ENCODE measurements around the gene MTCH1. TPM values are rescaled to one million over a fixed set of nuclear protein-coding genes. Genes with fewer than 3 reads are reported as not detected.

The MTCH1 gene
- total RNA-seq, 2 experiments from 2014 or later = 114 to 117 TPM

DNA sequence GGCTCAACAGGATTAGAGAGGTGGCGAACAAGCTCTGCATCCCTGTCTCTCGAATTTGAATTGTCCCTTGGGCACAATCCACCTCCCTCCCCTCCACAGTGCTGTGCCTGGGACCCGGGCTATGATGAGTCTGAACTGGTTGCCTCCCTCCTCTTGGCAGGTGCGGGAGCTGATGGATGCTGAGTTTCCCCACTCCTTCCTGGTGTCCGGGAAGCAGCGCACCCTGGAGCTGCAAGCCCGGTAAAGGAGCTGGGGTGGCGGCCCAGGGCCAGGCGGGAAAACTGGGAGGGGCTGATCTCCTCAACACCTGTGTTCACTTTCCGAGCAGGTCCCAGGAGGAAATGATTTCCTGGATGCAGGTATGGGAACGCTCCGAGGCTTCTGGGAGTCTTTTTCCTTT lies 34.4 kb upstream of the MTCH1 start:
- POLR2A ChIA-PET = interaction anchor here (0.6 kb wide), 1 partner anchor 205 kb away, joined by 4 read pairs; no protein-coding TSS in a partner anchor
- CTCF ChIA-PET = interaction anchor here (0.6 to 19.0 kb wide), 13 partner anchors 8 to 1666 kb away, joined by 3 to 444 read pairs (median 8); partner anchors contain the start of genes C6orf89, PIM1 and PPIL1

DNA sequence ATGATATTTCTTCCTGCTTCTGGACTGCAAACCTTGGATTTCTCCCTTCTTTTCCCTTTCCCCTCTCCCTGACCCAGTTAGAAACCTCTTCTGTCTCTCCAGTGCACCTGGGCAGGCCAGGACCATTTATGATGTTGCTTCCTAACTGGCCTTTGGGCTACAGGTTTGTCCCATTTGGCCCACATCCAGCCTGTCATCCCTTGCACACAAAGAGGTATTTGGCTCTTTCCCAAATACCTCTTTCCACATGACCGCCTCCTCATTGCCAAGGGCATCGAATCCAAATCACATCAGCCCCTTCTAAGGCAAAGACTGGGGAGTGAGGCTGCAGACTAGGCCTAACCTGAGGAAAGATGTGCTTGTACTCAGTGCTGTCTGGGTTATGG lies 33.1 kb upstream of the MTCH1 start:
- ChIA-PET CTCF (interaction anchor here (0.5 to 19.0 kb wide), 33 partner anchors 8 to 419 kb away, joined by 3 to 444 read pairs (median 7); partner anchors contain the start of genes C6orf89, FGD2, PIM1 and PPIL1), POLR2A (interaction anchor here (0.8 kb wide), 1 partner anchor 191 kb away, joined by 3 read pairs; no protein-coding TSS in a partner anchor)

DNA sequence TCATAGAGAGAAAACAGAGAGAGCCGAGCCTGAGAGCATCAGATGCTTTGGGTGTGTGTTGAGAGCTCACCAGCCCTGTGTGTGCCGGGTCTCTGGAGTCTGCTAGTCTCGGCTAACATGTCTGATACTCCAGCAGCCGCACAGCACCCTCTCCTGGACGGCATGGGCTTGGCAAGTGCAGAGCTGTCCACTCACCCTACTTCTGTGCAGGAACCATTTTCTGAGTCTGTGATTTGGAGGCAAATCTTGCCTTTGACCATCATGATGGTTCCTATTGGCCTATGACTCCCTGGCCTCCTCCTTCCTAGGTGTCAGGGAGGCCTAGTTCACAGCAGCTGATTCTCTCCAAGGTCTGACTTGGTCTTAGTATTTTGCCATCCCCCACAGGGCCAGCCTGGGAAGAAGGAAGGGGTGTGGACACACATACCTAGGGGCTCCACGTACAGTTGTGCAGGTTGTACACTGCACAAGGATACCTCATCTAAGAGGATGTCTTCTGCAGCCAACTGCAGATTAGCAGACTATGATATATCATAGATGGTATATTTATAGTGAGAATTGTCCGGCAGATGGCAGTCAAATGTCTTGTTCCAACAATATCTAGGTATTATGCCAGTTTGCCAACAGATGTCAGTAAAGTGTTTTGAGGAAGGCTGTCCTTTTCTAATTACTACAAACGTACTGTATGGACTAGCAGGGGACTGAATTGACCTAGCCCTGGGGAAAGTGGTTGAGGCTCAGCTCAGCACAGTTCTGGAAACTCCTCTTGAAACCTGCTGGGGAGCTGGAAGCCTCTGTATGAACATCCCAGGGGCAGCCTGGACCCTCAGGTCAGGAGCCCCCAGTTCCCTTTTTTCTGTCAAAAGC lies 32.4 kb upstream of the MTCH1 start:
- POLR2A ChIA-PET = interaction anchor here (0.6 to 1.3 kb wide), 6 partner anchors 32 to 192 kb away, joined by 3 to 10 read pairs (median 3); partner anchors contain the start of genes C6orf89 and MTCH1
- CTCF ChIA-PET = interaction anchor here (0.5 to 19.0 kb wide), 69 partner anchors 8 to 419 kb away, joined by 3 to 444 read pairs (median 4); partner anchors contain the start of genes C6orf89, FGD2, MTCH1 and PIM1

DNA sequence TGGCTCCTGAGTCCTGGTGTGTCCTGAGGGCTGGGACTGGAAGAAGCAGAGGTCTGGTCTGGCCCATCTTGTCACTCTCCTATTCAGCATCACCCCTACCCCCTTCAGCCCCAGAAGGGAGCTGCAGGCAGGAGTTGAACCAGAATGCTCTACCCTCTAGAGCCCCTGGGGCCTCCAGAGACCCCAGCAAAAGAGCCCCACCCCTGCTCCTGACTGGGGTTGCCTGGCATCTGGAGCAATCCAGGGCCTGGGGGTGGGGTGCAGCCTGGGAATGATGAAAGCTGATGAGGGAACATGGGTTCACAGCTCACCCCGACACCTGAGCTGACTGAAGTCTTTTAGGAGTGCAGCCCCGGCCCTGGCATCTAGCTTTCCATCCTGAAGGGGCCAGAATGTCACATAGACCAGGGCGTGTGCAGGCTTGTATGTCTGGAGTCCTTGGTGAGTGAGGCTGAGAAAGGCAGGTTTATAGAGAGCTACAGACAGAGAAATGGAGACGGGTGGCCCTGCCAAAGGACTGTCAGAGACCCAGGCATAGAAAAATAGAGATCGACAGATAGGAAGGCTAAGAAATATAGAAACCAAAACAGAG lies 31.7 kb upstream of the MTCH1 start:
- ChIA-PET POLR2A (interaction anchor here (0.6 to 1.3 kb wide), 4 partner anchors 31 to 193 kb away, joined by 3 to 10 read pairs (median 4); partner anchors contain the start of gene MTCH1), CTCF (interaction anchor here (0.7 to 19.0 kb wide), 57 partner anchors 8 to 348 kb away, joined by 3 to 444 read pairs (median 5); partner anchors contain the start of genes C6orf89, FGD2, MTCH1 and PIM1)

DNA sequence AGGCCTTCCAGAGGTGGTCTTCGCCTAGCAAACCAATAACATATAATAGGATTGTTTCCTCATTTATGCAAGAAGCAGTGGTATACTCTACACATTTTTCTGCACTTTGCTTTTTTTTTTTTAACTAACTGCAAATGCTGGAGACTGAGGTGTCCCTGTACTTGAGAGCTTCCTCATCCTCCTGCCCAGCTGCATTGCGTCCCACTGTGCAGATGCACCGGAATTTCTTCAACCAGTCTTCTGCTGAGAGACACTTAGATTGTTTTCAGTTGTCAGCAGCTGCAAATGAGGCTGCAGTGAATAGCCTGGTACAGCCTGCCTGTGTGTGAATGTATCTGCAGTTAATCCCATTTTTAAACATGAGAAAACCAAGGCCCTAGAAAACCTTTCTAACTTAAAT lies 31.0 kb upstream of the MTCH1 start:
- CTCF ChIA-PET = interaction anchor here (0.7 to 19.0 kb wide), 16 partner anchors 10 to 298 kb away, joined by 3 to 444 read pairs (median 12); partner anchors contain the start of genes C6orf89 and PIM1
- POLR2A ChIA-PET = interaction anchor here (0.6 kb wide), 1 partner anchor 188 kb away, joined by 4 read pairs; no protein-coding TSS in a partner anchor

DNA sequence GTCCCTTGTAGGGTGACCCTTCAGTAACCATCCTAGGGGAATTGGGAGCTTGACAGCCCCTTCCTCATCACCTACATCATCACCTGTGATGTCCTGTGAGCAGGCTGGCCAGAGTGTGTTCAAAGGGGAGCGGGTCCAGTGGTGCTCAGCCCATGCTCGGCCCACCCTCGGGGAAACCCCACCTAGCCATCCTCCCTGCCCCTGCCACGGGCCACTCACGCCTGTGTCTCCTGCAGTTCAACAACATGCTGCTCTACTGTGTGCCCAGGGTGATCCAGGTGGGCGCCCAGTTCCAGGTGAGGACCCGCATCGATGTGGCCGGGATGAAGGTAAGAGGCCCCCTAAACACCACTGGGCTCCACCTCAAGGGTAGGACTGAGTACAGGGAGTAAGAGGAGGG lies 29.5 kb upstream of the MTCH1 start:
- ChIA-PET CTCF (interaction anchor here (0.7 kb wide), 1 partner anchor 284 kb away, joined by 3 read pairs; no protein-coding TSS in a partner anchor), POLR2A (no interaction called here)

DNA sequence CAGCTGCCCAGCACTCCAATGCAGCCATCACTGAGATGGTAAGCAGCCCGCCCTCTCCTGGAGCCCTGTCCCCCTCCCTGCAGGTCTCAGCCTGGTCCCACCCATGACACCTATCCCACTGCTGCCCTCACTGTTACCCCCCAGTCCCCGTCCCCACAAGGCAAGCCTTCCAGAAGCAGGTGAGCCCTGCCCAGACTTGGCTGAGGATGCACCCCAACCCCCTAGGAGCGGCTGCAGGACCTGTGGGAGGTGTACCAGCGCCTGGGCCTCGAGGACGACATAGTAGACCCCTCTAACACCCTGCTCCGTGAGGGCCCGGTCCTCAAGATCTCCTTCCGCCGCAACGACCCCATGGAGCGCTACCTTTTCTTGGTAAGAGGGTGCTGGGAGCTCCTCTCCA lies 28.7 kb upstream of the MTCH1 start:
- POLR2A ChIA-PET = no interaction called here
- CTCF ChIA-PET = no interaction called here

DNA sequence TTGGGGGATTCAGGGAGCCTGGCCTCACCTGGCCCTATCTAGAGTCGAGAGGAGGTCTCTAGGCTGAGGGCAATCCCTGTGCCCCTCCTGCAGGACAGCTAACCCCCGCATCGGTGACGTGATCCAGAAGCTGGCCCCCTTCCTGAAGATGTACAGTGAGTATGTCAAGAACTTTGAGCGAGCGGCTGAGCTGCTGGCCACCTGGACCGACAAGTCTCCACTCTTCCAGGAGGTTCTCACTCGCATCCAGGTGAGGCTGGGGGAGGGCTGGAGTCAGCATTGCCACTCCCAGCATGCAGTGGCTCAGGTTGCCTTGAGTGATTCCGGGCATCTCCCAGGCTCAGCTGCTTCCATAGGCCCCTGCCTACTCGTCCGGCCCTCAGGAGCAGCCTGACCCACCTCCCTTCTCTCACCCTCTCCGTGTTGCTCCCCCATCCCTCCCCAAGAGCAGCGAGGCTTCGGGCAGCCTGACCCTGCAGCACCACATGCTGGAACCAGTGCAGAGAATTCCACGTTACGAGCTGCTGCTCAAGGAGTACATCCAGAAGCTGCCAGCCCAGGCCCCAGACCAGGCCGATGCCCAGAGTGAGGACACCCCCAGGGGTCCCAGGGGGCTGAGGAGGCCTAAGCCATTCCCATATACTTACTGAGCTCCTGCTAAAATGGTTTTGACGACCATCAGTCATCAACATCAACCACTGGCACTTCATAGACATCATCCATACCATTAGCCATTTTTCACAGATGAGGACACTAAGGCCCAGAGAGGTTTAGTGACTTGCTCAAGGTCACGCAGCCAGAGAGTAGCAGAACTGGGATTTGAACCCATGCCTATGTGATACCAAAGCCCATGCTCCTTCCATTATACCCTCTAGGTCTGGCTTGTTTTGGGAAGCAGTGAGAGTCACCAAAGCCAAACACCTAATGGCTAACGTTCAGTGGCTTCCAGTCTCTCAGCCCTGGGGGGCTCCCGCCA lies 27.8 kb upstream of the MTCH1 start:
- CTCF ChIA-PET = no interaction called here
- POLR2A ChIA-PET = no interaction called here

DNA sequence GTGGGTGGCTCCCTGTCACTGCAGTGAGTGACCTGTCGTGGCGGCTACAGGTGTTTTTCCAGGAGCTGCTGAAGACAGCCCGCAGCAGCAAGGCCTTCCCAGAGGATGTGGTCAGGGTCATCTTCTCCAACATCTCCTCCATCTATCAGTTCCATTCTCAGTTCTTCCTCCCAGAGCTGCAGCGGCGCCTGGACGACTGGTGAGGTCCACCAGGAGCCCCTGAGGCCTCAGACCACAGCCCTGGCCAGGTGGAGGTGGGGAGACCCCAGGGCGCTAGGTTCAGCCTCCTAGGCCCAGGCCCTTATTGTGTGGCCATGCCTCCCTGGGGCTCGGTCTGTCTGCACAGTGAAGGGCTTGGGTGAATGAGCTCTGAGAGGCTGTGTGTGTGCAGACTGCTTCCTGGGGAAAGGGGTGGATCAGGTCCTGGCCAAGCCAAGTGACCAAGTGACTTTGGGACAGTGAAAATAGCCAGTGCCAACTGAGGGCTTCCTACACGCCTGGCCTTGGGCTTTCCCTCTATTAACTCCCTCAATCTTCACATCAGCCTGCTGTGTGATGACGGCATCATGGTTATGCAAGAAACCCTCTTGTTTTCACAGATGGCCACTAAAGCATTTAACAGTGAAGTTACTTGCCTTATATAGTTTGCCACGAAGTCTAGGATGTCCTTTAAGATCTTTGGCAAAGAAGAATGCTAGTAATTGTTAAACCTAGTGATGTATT lies 25.8 kb upstream of the MTCH1 start:
- ChIA-PET CTCF (interaction anchor here (0.5 to 0.9 kb wide), 2 partner anchors 10 to 186 kb away, joined by 4 read pairs; no protein-coding TSS in a partner anchor), POLR2A (no interaction called here)

DNA sequence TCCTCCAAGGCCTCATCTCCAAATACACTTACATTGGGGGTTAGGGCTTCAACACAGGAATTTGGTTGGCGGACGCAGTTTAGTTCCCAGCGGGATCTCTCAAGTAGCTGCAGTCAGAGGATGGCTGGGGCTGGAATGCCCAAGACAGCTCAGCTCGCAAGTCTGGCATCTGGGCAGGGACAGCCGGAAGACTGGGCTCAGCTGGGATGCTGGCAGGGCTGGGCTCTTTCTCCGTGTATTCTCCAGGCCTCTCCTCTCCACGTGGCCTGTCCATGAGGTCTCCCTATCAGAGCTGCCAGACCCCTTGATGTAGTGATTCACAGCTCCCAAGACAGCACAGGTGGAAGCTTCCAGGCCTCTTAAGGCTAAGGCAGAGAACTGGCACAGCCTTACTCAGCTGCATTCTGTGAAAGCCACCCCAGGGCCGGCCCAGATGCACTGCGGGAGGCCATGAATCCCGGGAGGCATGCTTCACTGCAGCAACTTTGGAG lies 24.5 kb upstream of the MTCH1 start:
- CTCF ChIA-PET = interaction anchor here (1.1 kb wide), 1 partner anchor 9 kb away, joined by 3 read pairs; no protein-coding TSS in a partner anchor
- POLR2A ChIA-PET = no interaction called here

DNA sequence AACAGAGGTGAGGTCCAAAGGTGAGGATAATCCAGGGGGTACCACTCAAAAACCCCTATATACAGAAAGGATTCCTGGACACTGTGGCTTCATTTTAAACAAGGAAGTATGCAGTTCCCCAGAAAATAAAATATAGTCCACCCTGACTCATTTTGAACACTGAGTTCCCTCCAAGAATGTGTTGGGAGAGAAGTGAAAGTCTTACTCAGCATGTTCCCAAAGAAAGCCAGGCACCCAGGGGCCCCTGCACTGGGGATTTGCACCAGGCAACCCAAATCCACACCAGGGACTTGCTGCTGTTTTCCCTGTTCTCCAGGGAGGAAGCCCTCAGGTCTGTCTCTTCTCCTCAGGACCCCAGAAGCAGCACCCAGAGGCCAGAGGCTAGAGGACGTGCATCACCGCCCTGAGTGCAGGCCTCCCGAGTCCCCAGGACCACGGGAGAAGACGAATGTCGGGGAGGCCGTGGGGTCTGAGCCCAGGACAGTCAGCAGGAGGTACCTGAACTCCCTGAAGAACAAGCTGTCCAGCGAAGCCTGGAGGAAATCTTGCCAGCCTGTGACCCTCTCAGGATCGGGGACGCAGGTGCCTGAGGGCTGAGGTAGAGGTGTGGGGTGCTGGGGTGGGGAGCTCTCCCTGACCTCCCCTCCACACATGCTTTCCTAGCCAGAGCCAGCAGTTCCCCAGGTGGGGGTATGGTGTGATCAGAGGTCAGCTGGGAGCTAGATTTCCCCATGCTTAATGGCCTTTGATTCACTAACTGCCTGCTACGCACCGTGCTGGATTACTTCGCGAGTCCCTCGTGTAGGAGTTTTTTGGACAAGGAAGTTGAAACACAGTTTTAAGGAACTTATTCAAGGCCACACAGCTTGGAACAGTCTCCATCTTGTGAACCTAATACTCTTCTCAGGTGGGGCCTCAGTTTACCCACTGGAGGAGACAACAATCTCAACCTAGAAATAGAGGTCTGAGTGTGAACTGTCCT lies 22.8 kb upstream of the MTCH1 start:
- ChIA-PET CTCF (interaction anchor here (0.6 to 0.7 kb wide), 2 partner anchors 9 to 116 kb away, joined by 4 to 5 read pairs; no protein-coding TSS in a partner anchor), POLR2A (no interaction called here)

DNA sequence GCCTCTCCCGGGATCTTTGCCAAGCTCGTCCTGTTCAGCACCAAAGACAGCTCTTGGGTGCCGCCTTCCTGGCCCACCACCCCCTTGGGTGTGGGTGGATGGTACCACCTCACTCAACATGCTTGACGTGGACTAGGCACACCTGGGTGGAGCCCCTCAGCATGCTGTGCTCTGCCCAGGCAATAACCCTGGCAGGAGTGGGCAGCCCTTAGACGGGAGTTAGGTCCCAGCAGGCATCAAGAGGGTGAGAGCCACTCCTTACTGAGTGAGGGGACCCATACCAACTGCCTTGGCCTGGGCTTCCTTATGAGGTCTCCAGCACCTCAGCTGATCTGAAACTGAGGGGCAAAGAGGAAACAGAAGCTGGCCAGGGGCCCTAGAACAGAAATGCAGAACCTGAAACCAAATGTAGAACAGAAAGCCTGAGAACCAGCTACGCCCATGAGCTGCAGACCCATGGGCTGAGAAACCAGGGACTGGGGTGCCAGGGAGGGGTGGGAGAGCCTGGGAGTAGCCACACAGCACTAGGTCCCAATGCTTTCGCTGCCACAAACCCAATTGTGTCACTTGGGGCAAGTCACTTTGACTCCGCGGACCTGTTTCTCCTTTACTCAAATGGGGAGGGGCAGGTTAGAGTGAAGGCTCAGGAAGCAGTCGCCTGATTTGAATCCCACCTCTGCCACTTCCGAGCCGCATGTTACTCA lies 21.5 kb upstream of the MTCH1 start:
- ChIA-PET POLR2A (no interaction called here), CTCF (interaction anchor here (0.6 to 3.2 kb wide), 3 partner anchors 11 to 187 kb away, joined by 3 to 27 read pairs (median 4); partner anchors contain the start of gene C6orf89)

DNA sequence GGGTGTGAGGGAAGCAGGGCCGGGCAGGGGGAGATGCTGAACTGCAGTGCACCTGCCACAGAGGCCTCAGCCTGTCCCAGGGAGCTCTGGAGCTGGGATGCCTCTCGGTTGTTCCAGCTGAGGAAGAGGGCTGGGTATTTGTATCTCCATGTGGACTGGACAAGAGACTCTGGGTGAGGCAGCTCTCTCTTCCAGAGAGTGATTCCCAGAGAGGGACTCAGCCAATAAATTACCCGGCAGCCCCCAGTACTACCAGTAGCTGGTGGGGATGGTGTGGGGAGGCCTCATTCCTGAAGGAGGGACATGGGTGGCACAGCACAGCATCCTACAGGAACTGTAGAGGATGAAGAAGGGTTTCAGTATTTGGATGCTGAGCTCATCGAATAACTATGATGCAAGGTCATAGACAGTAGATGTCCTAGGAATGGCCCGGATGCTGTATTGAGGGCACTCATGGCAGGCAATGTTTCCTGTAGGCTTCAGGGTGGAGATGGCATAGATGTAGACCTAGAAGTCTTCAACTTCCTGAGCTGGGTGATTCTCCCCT lies 20.9 kb upstream of the MTCH1 start:
- ChIA-PET CTCF (interaction anchor here (0.5 to 3.2 kb wide), 5 partner anchors 12 to 197 kb away, joined by 3 to 27 read pairs (median 4); partner anchors contain the start of gene C6orf89), POLR2A (no interaction called here)

DNA sequence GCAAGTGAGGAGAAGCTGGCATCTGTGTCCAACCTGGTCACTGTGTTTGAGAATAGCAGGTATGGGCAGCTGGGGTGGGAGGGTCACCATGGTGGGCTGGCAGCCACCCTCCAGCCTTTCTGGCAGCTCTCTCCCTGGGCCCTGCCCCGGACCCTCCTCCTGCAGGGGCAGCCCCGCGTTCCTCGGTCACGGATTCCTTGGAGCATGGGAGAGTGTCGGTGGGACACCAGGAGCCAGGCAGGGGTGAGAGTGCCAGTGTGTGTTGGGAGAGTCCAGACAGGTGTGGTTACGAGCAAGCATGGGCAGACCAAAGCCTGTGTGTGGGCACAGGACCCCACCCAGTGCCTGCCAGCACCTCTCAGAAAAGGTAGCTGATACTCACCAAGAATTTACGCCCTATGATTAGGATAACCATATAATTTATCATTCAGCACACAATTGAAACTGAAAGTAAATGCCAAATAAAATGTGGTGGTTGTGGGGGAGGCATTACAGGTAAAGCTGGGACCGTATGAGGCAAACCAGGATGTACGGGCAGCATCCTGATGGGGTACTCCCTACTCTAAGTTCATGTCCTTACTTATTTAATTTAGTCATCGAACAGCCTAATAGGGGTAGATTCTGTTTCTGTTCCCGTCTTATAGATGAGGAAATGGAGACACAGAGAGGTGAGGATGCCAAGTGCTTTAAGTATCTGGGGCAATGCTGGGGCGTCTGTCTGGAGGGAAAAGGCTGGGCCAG lies 20.0 kb upstream of the MTCH1 start:
- POLR2A ChIA-PET = interaction anchor here (1.9 kb wide), 1 partner anchor 20 kb away, joined by 5 read pairs; the partner anchor contains the start of gene MTCH1

More for the DNA sequence above, 20.0 kb upstream of the MTCH1 start:
- CTCF ChIA-PET = interaction anchor here (0.5 to 3.2 kb wide), 5 partner anchors 13 to 203 kb away, joined by 3 to 27 read pairs (median 4); partner anchors contain the start of gene MTCH1
